ENCODE data around the gene EIF2S1.

- TF ChIP-seq, protein P1, sequence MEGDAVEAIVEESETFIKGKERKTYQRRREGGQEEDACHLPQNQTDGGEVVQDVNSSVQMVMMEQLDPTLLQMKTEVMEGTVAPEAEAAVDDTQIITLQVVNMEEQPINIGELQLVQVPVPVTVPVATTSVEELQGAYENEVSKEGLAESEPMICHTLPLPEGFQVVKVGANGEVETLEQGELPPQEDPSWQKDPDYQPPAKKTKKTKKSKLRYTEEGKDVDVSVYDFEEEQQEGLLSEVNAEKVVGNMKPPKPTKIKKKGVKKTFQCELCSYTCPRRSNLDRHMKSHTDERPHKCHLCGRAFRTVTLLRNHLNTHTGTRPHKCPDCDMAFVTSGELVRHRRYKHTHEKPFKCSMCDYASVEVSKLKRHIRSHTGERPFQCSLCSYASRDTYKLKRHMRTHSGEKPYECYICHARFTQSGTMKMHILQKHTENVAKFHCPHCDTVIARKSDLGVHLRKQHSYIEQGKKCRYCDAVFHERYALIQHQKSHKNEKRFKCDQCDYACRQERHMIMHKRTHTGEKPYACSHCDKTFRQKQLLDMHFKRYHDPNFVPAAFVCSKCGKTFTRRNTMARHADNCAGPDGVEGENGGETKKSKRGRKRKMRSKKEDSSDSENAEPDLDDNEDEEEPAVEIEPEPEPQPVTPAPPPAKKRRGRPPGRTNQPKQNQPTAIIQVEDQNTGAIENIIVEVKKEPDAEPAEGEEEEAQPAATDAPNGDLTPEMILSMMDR (IDR thresholded peaks at IDR 0.05; ENCODE audit: poor library complexity): no peak
- TF ChIP-seq EZH2phosphoT487 (IDR thresholded peaks at IDR 0.05; ENCODE audit: low read depth, severe bottlenecking, unreplicated experiment): no peak
- no peak for TF ChIP-seq EZH2 (IDR thresholded peaks at IDR 0.05; ENCODE audit: borderline replicate concordance)
These were observed 61.5 kb downstream of the EIF2S1 start for GRCh38 chr14:67421356-67422224.
